BLaER1 (cell line): Measurements from ENCODE around the gene ORM1.

ENCODE experiments used
- H3K27ac ChIP-seq: shearing (Covaris generic); formaldehyde crosslinking; 2 replicates; pipeline ENCODE4 v1.8.1; 2022
- H3K27me3 ChIP-seq: shearing (Covaris generic); formaldehyde crosslinking; 2 replicates; pipeline ENCODE4 v1.8.1; 2022
- H3K36me3 ChIP-seq: shearing (Covaris generic); formaldehyde crosslinking; 2 replicates; pipeline ENCODE4 v1.8.1; 2022
- H3K4me1 ChIP-seq: shearing (Covaris generic); formaldehyde crosslinking; 2 replicates; pipeline ENCODE4 v1.8.1; 2022
- H3K4me2 ChIP-seq: shearing (Covaris generic); formaldehyde crosslinking; 2 replicates; pipeline ENCODE4 v1.8.1; 2022
- H3K4me3 ChIP-seq: shearing (Covaris generic); formaldehyde crosslinking; 2 replicates; pipeline ENCODE4 v1.8.1; 2022
- H3K9ac ChIP-seq: shearing (Covaris generic); formaldehyde crosslinking; 2 replicates; pipeline ENCODE4 v1.8.1; 2022
- H3K9me3 ChIP-seq: shearing (Covaris generic); formaldehyde crosslinking; 2 replicates; pipeline ENCODE4 v1.8.1; 2022
- H4K20me1 ChIP-seq: shearing (Covaris generic); formaldehyde crosslinking; 2 replicates; pipeline ENCODE4 v1.8.1; 2022
- Cebpa-rat ChIP-seq: shearing (Covaris generic); IDR thresholded peaks from 2 replicates; pipeline ENCODE4 v1.8.1; 2022

The ORM1 gene

GRCh38 chr9:114350636-114351401, 27.9 kb downstream of the ORM1 start:
- Histone ChIP-seq H3K4me1 (peaks cover 47% of the 10 kb centered on the region), H3K27ac (peak overlapping the region; percentile 70), H3K4me3 (no peak overlapping the region), H4K20me1 (peaks cover 24% of the 10 kb centered on the region), H3K36me3 (peaks cover 92% of the 10 kb centered on the region), H3K9me3 (no peaks in the 10 kb centered on the region), H3K4me2 (peak overlapping the region; percentile 86; the same call in 1 of the 2 replicates), H3K27me3 (no peaks in the 10 kb centered on the region), H3K9ac (no peak overlapping the region)
- TF ChIP-seq Cebpa-rat, result no peak

- Histone ChIP-seq H3K4me3 (no peak overlapping the region), H3K36me3 (peaks cover 92% of the 10 kb centered on the region), H3K27ac (no peak overlapping the region), H4K20me1 (peaks cover 35% of the 10 kb centered on the region), H3K4me1 (peaks cover 47% of the 10 kb centered on the region), H3K9me3 (no peaks in the 10 kb centered on the region), H3K27me3 (no peaks in the 10 kb centered on the region), H3K4me2 (no peak overlapping the region), H3K9ac (no peak overlapping the region)
- no peak for TF ChIP-seq Cebpa-rat
Measured at GRCh38 chr9:114351932-114352331, 29.0 kb downstream of the ORM1 start.

- Histone ChIP-seq H3K9ac (no peak overlapping the region), H3K9me3 (no peaks in the 10 kb centered on the region), H3K27me3 (no peaks in the 10 kb centered on the region), H3K4me2 (no peak overlapping the region), H4K20me1 (peaks cover 32% of the 10 kb centered on the region; the same call in 1 of the 2 replicates), H3K4me3 (no peak overlapping the region), H3K4me1 (peaks cover 14% of the 10 kb centered on the region; the same call in 1 of the 2 replicates), H3K27ac (no peak overlapping the region), H3K36me3 (peaks cover 97% of the 10 kb centered on the region)
- TF ChIP-seq Cebpa-rat, result no peak
Measured at GRCh38 chr9:114355821-114356220, 32.9 kb downstream of the ORM1 start.

- peaks cover 32% of the 10 kb centered on the region; the same call in 1 of the 2 replicates for H4K20me1 ChIP-seq
- no peaks in the 10 kb centered on the region for H3K9me3 ChIP-seq
- H3K4me1 ChIP-seq, result peaks cover 9% of the 10 kb centered on the region
- H3K27me3 ChIP-seq, result no peaks in the 10 kb centered on the region
- no peak for TF ChIP-seq Cebpa-rat
- no peak overlapping the region for H3K9ac ChIP-seq
- H3K36me3 ChIP-seq, result peaks cover 97% of the 10 kb centered on the region
- H3K4me3 ChIP-seq, result no peak overlapping the region
- H3K4me2 ChIP-seq, result no peak overlapping the region
- H3K27ac ChIP-seq, result 0 out of 2 replicates have a peak overlapping the region, but pooled peaks have one; percentile 12
Measured at GRCh38 chr9:114356792-114357191, 33.9 kb downstream of the ORM1 start.

- Histone ChIP-seq H3K4me2 (no peak overlapping the region), H3K9ac (no peak overlapping the region), H3K27ac (0 out of 2 replicates have a peak overlapping the region, but pooled peaks have one; percentile 12), H3K4me1 (peaks cover 9% of the 10 kb centered on the region), H4K20me1 (peaks cover 32% of the 10 kb centered on the region; the same call in 1 of the 2 replicates), H3K9me3 (no peaks in the 10 kb centered on the region), H3K36me3 (peaks cover 97% of the 10 kb centered on the region), H3K27me3 (no peaks in the 10 kb centered on the region), H3K4me3 (no peak overlapping the region)
- TF ChIP-seq Cebpa-rat, result no peak
Measured at GRCh38 chr9:114357360-114357759, 34.5 kb downstream of the ORM1 start.

DNA sequence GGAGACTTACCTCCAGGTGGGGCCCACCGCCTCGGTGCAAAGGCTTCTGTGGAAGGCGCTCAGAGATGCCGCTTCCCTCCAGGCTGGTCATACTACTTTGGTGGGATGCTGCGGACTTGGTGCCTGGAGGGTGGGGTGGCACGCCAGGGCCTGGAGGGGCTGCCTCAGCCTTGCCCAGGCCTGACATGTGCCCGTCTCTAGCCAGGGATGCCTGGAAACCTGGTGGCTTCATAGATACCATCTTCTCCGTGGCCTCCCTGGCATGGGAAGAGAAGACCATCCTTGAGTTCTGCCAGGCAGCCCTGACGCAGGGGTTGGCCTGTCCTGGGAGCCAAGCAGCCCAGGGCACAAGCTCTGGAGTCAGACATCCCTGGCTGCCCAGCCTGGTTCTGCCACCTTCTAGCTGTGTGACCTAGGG, 35.0 kb downstream of the ORM1 start:
- peaks cover 15% of the 10 kb centered on the region for H3K4me1 ChIP-seq
- H3K36me3 ChIP-seq, result peaks cover 97% of the 10 kb centered on the region
- TF ChIP-seq Cebpa-rat, result no peak
- H3K27me3 ChIP-seq, result no peaks in the 10 kb centered on the region
- no peak overlapping the region for H3K4me3 ChIP-seq
- peaks cover 32% of the 10 kb centered on the region; the same call in 1 of the 2 replicates for H4K20me1 ChIP-seq
- no peak overlapping the region for H3K9ac ChIP-seq
- H3K4me2 ChIP-seq, result no peak overlapping the region
- 0 out of 2 replicates have a peak overlapping the region, but pooled peaks have one; percentile 19 for H3K27ac ChIP-seq
- H3K9me3 ChIP-seq, result no peaks in the 10 kb centered on the region

DNA sequence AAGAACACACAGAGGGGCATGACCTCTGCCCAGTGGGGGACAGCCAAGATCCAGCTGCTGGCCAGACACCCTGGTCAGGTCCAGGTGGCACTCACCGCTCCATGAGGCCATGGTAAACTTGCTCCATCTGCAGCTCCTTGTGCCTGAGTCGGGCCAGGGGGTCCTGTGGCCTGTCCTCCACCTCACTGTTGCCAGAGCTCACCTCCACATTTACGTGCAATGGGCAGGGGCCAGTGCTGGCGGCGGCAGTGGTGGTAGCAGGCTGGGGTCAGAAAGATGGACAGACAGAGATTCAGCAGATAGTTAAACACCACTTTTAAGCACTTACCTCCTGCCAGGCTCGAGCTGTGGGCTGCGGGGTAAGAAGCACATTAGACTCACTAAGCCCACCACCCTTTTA, 36.9 kb downstream of the ORM1 start:
- no peaks in the 10 kb centered on the region for H3K27me3 ChIP-seq
- H3K27ac ChIP-seq, result peak overlapping the region; percentile 5; the same call in 1 of the 2 replicates
- peaks cover 100% of the 10 kb centered on the region for H3K36me3 ChIP-seq
- H3K4me2 ChIP-seq, result no peak overlapping the region
- no peaks in the 10 kb centered on the region for H3K9me3 ChIP-seq
- no peak overlapping the region for H3K9ac ChIP-seq
- no peak overlapping the region for H3K4me3 ChIP-seq
- TF ChIP-seq Cebpa-rat, result no peak
- peaks cover 34% of the 10 kb centered on the region for H3K4me1 ChIP-seq
- peaks cover 32% of the 10 kb centered on the region; the same call in 1 of the 2 replicates for H4K20me1 ChIP-seq

DNA sequence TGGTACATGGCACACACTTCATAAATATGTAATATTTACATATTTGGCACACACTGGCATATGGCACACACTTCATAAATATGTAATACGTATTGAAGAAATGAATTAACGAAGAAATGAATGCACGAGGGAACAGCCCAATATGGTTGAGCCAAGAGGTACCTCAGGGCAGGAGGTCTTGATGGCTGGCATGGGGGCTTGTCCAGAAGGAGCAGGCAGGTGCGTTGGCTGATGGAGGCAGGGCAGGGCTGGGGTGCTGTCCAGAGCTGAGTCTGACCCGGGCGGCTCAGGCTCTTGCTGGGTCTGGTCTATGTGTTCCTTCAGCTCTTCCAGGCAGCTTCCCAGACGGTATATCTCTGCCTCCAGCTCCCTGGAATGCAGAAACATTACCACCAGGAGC, 38.6 kb downstream of the ORM1 start:
- no peak overlapping the region for H3K9ac ChIP-seq
- no peak overlapping the region for H3K4me3 ChIP-seq
- TF ChIP-seq Cebpa-rat, result no peak
- H3K4me1 ChIP-seq, result peaks cover 51% of the 10 kb centered on the region
- peak overlapping the region; percentile 81 for H3K27ac ChIP-seq
- H3K4me2 ChIP-seq, result no peak overlapping the region
- peaks cover 24% of the 10 kb centered on the region; the same call in 1 of the 2 replicates for H4K20me1 ChIP-seq
- no peaks in the 10 kb centered on the region for H3K9me3 ChIP-seq
- peaks cover 93% of the 10 kb centered on the region for H3K36me3 ChIP-seq
- H3K27me3 ChIP-seq, result no peaks in the 10 kb centered on the region

DNA sequence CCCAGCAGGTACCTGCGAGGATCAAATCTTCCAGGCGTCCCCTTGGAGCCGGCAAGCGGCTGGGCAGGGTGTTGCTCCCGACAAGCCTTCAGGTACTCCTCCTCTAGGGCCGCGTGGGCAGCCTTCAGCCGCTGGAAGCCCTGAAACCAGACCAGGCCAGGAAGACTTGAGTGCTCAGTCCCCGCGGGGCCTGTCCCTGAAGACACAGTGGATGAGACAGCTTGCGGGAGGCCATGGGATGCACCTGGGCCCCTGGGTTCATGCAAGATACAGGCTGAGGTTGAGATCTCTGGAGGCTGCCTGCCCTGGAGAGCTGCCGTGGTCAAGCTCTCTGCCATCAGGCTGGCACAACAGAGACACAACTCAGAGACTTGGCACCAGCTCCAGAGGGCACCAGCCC, 39.5 kb downstream of the ORM1 start:
- 0 out of 2 replicates have a peak, but pooled peaks cover 17% of the 10 kb centered on the region for H4K20me1 ChIP-seq
- no peak overlapping the region for H3K4me3 ChIP-seq
- peak overlapping the region; percentile 81 for H3K27ac ChIP-seq
- TF ChIP-seq Cebpa-rat, result no peak
- no peaks in the 10 kb centered on the region for H3K9me3 ChIP-seq
- H3K36me3 ChIP-seq, result peaks cover 89% of the 10 kb centered on the region
- H3K4me1 ChIP-seq, result peaks cover 59% of the 10 kb centered on the region
- peak overlapping the region; percentile 52 for H3K9ac ChIP-seq
- H3K27me3 ChIP-seq, result no peaks in the 10 kb centered on the region
- H3K4me2 ChIP-seq, result peak overlapping the region; percentile 98

GRCh38 chr9:114363424-114363823, 40.5 kb downstream of the ORM1 start:
- TF ChIP-seq Cebpa-rat, result no peak
- Histone ChIP-seq H4K20me1 (0 out of 2 replicates have a peak, but pooled peaks cover 8% of the 10 kb centered on the region), H3K4me3 (no peak overlapping the region), H3K4me1 (peaks cover 70% of the 10 kb centered on the region), H3K27ac (peak overlapping the region; percentile 81), H3K4me2 (peak overlapping the region; percentile 98), H3K27me3 (no peaks in the 10 kb centered on the region), H3K9ac (peak overlapping the region; percentile 52), H3K36me3 (peaks cover 89% of the 10 kb centered on the region), H3K9me3 (no peaks in the 10 kb centered on the region)
